Activated CD8-positive, alpha-beta memory T cell treated with anti-CD3 and anti-CD28 coated beads, Interleukin-2, amount 10 ng/mL, durations not matched to agents 7 days and 5 days (primary cell): ENCODE results near the gene AGPS. TPM values are rescaled to one million over a fixed set of nuclear protein-coding genes. Genes with fewer than 3 reads are reported as not detected.
"Not testable (repeated sequence)": the region's sequence is repeated elsewhere in the genome, so short reads cannot be mapped to it uniquely, and the experiment has no call there.

Experiments used
- ATAC-seq: fragments of 150-1000 bp; cut with Tn5 transposase; one replicate; pipeline ENCODE4 v1.10.0; 2021; ENCODE audit warnings: moderate library complexity
- CTCF ChIA-PET: fragments of 350-600 bp; sonication (Branson Sonifier 250); formaldehyde crosslinking; loops from one replicate; lab custom pipeline; 2021; ENCODE audit warnings: antibody characterized with exemption; lab: Charles Lee
- DNase-seq: peaks from one replicate; pipeline ENCODE4 v3.0.0-alpha.2; 2020
- H3K27ac Mint-ChIP-seq: one replicate; pipeline ENCODE4 v1.8.0; 2021; ENCODE audit warnings: mild to moderate bottlenecking, mixed read lengths
- H3K27me3 Mint-ChIP-seq: one replicate; pipeline ENCODE4 v1.8.0; 2021; ENCODE audit warnings: mixed read lengths
- H3K36me3 Mint-ChIP-seq: one replicate; pipeline ENCODE4 v1.8.0; 2021; ENCODE audit warnings: mild to moderate bottlenecking, mixed read lengths
- H3K4me1 Mint-ChIP-seq: one replicate; pipeline ENCODE4 v1.8.0; 2021; ENCODE audit warnings: mixed read lengths
- H3K4me3 Mint-ChIP-seq: one replicate; pipeline ENCODE4 v1.8.0; 2021; ENCODE audit warnings: mild to moderate bottlenecking, moderate library complexity, mixed read lengths
- H3K9me3 Mint-ChIP-seq: one replicate; pipeline ENCODE4 v1.8.0; 2022; ENCODE audit warnings: low read depth, mixed read lengths
- total RNA-seq, 2 experiments: library from RNA; stranded (reverse); gene quantifications; one replicate each; pipeline ENCODE4 v1.2.3, GENCODE V29; 2021

The AGPS gene
- total RNA-seq, 2 experiments from 2014 or later = 58.5 to 60.9 TPM

- ATAC-seq (no peak), DNase-seq (no peak)
- Mint-ChIP-seq H3K27ac (no peak overlapping the region), H3K4me3 (no peak overlapping the region), H3K36me3 (peaks cover 71% of the 10 kb centered on the region), H3K9me3 (peaks cover 34% of the 10 kb centered on the region), H3K4me1 (peaks cover 3% of the 10 kb centered on the region), H3K27me3 (no peaks in the 10 kb centered on the region)
- CTCF ChIA-PET = interaction anchor here (0.9 to 1.0 kb wide), 2 partner anchors 12 to 283 kb away, joined by 4 read pairs; no protein-coding TSS in a partner anchor
Measured at GRCh38 chr2:177432703-177433102, 40.1 kb downstream of the AGPS start.

- H3K36me3 Mint-ChIP-seq = peaks cover 65% of the 10 kb centered on the region
- peaks cover 3% of the 10 kb centered on the region for H3K4me1 Mint-ChIP-seq
- H3K9me3 Mint-ChIP-seq = peaks cover 28% of the 10 kb centered on the region
- ATAC-seq = no peak
- DNase-seq = no peak
- no peak overlapping the region for H3K27ac Mint-ChIP-seq
- no peaks in the 10 kb centered on the region for H3K27me3 Mint-ChIP-seq
- CTCF ChIA-PET = interaction anchor here (1.0 kb wide), 1 partner anchor 284 kb away, joined by 4 read pairs; no protein-coding TSS in a partner anchor
- no peak overlapping the region for H3K4me3 Mint-ChIP-seq
Measured at GRCh38 chr2:177433402-177433801, 40.8 kb downstream of the AGPS start.

GRCh38 chr2:177434475-177434874, 41.9 kb downstream of the AGPS start:
- Mint-ChIP-seq H3K27me3 (no peaks in the 10 kb centered on the region), H3K4me3 (no peak overlapping the region), H3K27ac (no peak overlapping the region), H3K4me1 (peaks cover 3% of the 10 kb centered on the region), H3K9me3 (peaks cover 23% of the 10 kb centered on the region), H3K36me3 (peaks cover 58% of the 10 kb centered on the region)
- CTCF ChIA-PET = no interaction called here
- DNase-seq (no peak), ATAC-seq (no peak)

- no peak for ATAC-seq
- H3K9me3 Mint-ChIP-seq = no peaks in the 10 kb centered on the region
- H3K4me1 Mint-ChIP-seq = no peaks in the 10 kb centered on the region
- no peak for DNase-seq
- no peak overlapping the region for H3K4me3 Mint-ChIP-seq
- H3K36me3 Mint-ChIP-seq = peaks cover 41% of the 10 kb centered on the region
- CTCF ChIA-PET = no interaction called here
- H3K27ac Mint-ChIP-seq = no peak overlapping the region
- no peaks in the 10 kb centered on the region for H3K27me3 Mint-ChIP-seq
Measured at GRCh38 chr2:177445200-177445599, 52.6 kb downstream of the AGPS start.

- Mint-ChIP-seq H3K9me3 (no peaks in the 10 kb centered on the region), H3K4me1 (no peaks in the 10 kb centered on the region), H3K36me3 (peaks cover 41% of the 10 kb centered on the region), H3K27ac (no peak overlapping the region), H3K27me3 (no peaks in the 10 kb centered on the region), H3K4me3 (no peak overlapping the region)
- DNase-seq = no peak
- no peak for ATAC-seq
- CTCF ChIA-PET = no interaction called here
Measured at GRCh38 chr2:177448031-177448430, 55.5 kb downstream of the AGPS start.

- no peaks in the 10 kb centered on the region for H3K9me3 Mint-ChIP-seq
- CTCF ChIA-PET = no interaction called here
- DNase-seq (no peak), ATAC-seq (no peak)
- H3K36me3 Mint-ChIP-seq = peaks cover 48% of the 10 kb centered on the region
- H3K27ac Mint-ChIP-seq = no peak overlapping the region
- no peaks in the 10 kb centered on the region for H3K4me1 Mint-ChIP-seq
- H3K4me3 Mint-ChIP-seq = no peak overlapping the region
- H3K27me3 Mint-ChIP-seq = no peaks in the 10 kb centered on the region
Measured at GRCh38 chr2:177449159-177449558, 56.6 kb downstream of the AGPS start.

- Mint-ChIP-seq H3K4me3 (no peak overlapping the region), H3K27me3 (no peaks in the 10 kb centered on the region), H3K9me3 (peaks cover 7% of the 10 kb centered on the region), H3K36me3 (peaks cover 59% of the 10 kb centered on the region), H3K27ac (no peak overlapping the region), H3K4me1 (no peaks in the 10 kb centered on the region)
- CTCF ChIA-PET = interaction anchor here (1.0 kb wide), 2 partner anchors 9 to 18 kb away, joined by 3 read pairs; no protein-coding TSS in a partner anchor
- DNase-seq (no peak), ATAC-seq (no peak)
Measured at GRCh38 chr2:177455187-177455586, 62.6 kb downstream of the AGPS start.

GRCh38 chr2:177459756-177460155, 67.2 kb downstream of the AGPS start:
- peaks cover 53% of the 10 kb centered on the region for H3K36me3 Mint-ChIP-seq
- H3K4me1 Mint-ChIP-seq, H3K9me3 Mint-ChIP-seq, DNase-seq, H3K4me3 Mint-ChIP-seq, H3K27me3 Mint-ChIP-seq, CTCF ChIA-PET, H3K27ac Mint-ChIP-seq, ATAC-seq: not testable (repeated sequence)

GRCh38 chr2:177460973-177461585, 68.5 kb downstream of the AGPS start:
- H3K4me1 Mint-ChIP-seq = no peaks in the 10 kb centered on the region
- no peak overlapping the region for H3K4me3 Mint-ChIP-seq
- peaks cover 53% of the 10 kb centered on the region for H3K36me3 Mint-ChIP-seq
- peaks cover 7% of the 10 kb centered on the region for H3K9me3 Mint-ChIP-seq
- ATAC-seq (no peak), DNase-seq (no peak)
- CTCF ChIA-PET = no interaction called here
- H3K27ac Mint-ChIP-seq = no peak overlapping the region
- H3K27me3 Mint-ChIP-seq = no peaks in the 10 kb centered on the region

- CTCF ChIA-PET = interaction anchor here (0.8 kb wide), 1 partner anchor 10 kb away, joined by 3 read pairs; no protein-coding TSS in a partner anchor
- DNase-seq (no peak), ATAC-seq (no peak)
- Mint-ChIP-seq H3K27ac (no peak overlapping the region), H3K4me1 (no peaks in the 10 kb centered on the region), H3K27me3 (no peaks in the 10 kb centered on the region), H3K36me3 (peaks cover 36% of the 10 kb centered on the region), H3K4me3 (no peak overlapping the region), H3K9me3 (no peaks in the 10 kb centered on the region)
Measured at GRCh38 chr2:177464549-177464948, 72.0 kb downstream of the AGPS start.

GRCh38 chr2:177465400-177466138, 73.0 kb downstream of the AGPS start:
- no peak for DNase-seq
- CTCF ChIA-PET = no interaction called here
- no peaks in the 10 kb centered on the region for H3K27me3 Mint-ChIP-seq
- H3K9me3 Mint-ChIP-seq = peaks cover 4% of the 10 kb centered on the region
- ATAC-seq = no peak
- no peak overlapping the region for H3K27ac Mint-ChIP-seq
- H3K4me3 Mint-ChIP-seq = no peak overlapping the region
- H3K36me3 Mint-ChIP-seq = peaks cover 40% of the 10 kb centered on the region
- no peaks in the 10 kb centered on the region for H3K4me1 Mint-ChIP-seq

- ATAC-seq (no peak), DNase-seq (no peak)
- CTCF ChIA-PET = no interaction called here
- Mint-ChIP-seq H3K27me3 (no peaks in the 10 kb centered on the region), H3K9me3 (peaks cover 6% of the 10 kb centered on the region), H3K4me1 (no peaks in the 10 kb centered on the region), H3K4me3 (no peak overlapping the region), H3K27ac (no peak overlapping the region), H3K36me3 (peaks cover 48% of the 10 kb centered on the region)
Measured at GRCh38 chr2:177466337-177467195, 74.0 kb downstream of the AGPS start.

GRCh38 chr2:177467646-177468045, 75.1 kb downstream of the AGPS start:
- CTCF ChIA-PET = no interaction called here
- H3K27ac Mint-ChIP-seq = no peak overlapping the region

More at GRCh38 chr2:177467646-177468045, 75.1 kb downstream of the AGPS start:
- DNase-seq (no peak), ATAC-seq (no peak)
- H3K9me3 Mint-ChIP-seq = peaks cover 10% of the 10 kb centered on the region
- H3K36me3 Mint-ChIP-seq = peaks cover 53% of the 10 kb centered on the region
- H3K4me3 Mint-ChIP-seq = no peak overlapping the region
- H3K4me1 Mint-ChIP-seq = no peaks in the 10 kb centered on the region
- H3K27me3 Mint-ChIP-seq = no peaks in the 10 kb centered on the region
